AG09309 (cell line): ENCODE measurements around the gene DPM1.

Experiments used
- DNase-seq: peaks from one replicate; pipeline ENCODE4 v3.0.0-alpha.2; 2010; ENCODE audit warnings: low read depth
- H3K4me3 ChIP-seq: 2 replicates; pipeline ENCODE4 v1.5.1; 2011; ENCODE audit warnings: mild to moderate bottlenecking, low read depth, low read length, moderate library complexity; ENCODE audit not compliant: control insufficient read depth
- TF ChIP-seq, protein P1 (sequence below): IDR thresholded peaks from 2 replicates; pipeline ENCODE4 v1.5.1; 2011; ENCODE audit warnings: mild to moderate bottlenecking, low read depth, low read length, inconsistent platforms; ENCODE audit not compliant: insufficient read depth, control insufficient read depth; ENCODE audit errors: missing control alignments

DPM1 gene

DNA sequence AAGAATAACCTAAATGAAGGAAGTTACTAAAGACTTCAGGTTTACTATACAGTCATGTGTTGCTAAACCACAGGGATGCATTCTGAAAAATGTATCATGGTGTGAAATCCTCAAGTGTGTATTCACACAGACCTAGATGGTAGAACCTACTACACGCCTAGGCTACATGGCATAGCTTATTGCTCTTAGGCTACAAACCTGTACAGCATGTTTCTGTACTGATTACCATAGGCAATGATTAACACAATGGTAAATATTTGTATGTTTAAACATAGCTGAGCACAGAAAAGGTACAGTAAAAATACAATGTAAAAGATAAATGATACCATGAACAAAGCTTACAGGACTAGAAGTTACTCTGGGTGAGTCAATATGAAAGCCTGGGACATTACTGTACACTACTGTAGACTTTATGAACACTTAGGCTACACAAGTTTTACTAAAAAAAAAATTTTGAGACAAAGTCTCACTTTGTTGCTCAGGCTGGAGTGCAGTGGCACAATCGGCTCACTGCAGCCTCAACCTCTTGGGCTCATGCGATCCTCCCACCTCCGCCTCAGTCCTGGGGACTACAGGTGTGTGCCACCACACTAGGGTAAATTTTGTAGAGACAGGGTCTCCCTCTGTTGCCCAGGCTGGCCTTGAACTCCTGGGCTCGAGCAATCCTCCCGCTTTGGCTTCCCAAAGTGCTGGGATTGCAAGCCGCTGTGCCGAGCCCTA is 63.1 kb downstream of the DPM1 start:
- no peak for DNase-seq

DNA sequence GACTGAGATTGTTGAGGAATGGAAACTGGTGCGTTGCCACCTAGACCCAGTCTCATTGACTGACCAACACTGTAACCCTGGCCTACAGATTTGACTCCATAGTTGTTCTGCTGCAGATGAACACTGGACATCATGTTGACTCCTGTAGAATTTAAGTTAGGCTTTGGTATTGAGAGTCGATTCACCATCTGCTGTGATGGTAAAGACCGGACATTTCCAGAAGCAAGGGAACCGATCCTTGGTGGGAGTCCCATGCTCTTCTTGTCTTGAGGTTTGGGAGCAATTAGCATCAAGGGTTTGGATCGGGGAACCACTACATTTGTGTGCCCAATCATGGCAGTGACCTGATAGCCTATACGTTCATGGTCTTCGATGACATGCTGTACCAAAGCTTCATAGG is 64.7 kb downstream of the DPM1 start:
- DNase-seq = no peak
- H3K4me3 ChIP-seq = no peak overlapping the region
- TF ChIP-seq, protein P1, sequence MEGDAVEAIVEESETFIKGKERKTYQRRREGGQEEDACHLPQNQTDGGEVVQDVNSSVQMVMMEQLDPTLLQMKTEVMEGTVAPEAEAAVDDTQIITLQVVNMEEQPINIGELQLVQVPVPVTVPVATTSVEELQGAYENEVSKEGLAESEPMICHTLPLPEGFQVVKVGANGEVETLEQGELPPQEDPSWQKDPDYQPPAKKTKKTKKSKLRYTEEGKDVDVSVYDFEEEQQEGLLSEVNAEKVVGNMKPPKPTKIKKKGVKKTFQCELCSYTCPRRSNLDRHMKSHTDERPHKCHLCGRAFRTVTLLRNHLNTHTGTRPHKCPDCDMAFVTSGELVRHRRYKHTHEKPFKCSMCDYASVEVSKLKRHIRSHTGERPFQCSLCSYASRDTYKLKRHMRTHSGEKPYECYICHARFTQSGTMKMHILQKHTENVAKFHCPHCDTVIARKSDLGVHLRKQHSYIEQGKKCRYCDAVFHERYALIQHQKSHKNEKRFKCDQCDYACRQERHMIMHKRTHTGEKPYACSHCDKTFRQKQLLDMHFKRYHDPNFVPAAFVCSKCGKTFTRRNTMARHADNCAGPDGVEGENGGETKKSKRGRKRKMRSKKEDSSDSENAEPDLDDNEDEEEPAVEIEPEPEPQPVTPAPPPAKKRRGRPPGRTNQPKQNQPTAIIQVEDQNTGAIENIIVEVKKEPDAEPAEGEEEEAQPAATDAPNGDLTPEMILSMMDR = no peak

More for the DNA sequence above, 63.1 kb downstream of the DPM1 start:
- TF ChIP-seq, protein P1 = no peak
- H3K4me3 ChIP-seq = no peak overlapping the region

DNA sequence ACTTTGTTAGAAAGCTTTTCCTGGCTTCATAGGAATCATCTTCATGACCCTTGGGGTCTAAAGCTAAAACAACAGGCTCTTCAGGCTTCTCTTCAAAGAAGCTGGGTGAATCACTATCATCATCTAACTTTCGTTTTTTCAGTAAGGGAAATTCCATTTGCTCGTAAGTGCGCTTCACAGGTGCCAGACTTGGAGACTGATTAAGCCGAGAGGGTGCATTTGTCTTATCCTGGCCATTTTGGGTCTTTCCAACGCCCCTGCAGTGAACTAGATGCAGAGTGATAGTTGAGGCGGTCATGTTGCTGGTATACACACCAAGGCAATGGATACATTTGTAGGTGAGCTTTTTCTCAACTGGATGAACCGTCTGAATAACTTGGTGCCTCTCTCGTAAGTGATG is 65.9 kb downstream of the DPM1 start:
- DNase-seq = no peak
- TF ChIP-seq, protein P1 = no peak
- H3K4me3 ChIP-seq = no peak overlapping the region

DNA sequence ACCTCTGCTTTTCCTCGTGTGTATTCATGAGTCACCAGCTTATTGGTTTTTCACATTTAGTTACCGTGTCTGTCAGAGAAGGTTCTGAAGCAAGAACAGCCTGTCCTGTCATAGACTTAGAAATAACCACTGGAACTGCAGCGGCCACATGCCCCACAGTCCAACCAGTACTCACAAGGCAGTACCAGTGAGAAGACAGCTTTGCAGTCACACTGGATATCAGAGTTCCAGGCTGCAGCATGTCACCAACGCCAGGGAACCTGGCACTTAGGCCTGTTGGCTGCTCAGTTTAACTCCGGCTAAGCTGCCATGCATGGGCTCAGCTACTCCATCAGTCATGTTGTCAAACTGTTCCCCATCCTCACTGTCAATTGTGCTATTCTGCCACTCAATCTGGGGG is 67.2 kb downstream of the DPM1 start:
- TF ChIP-seq, protein P1 = no peak
- H3K4me3 ChIP-seq = no peak overlapping the region
- DNase-seq = no peak

DNA sequence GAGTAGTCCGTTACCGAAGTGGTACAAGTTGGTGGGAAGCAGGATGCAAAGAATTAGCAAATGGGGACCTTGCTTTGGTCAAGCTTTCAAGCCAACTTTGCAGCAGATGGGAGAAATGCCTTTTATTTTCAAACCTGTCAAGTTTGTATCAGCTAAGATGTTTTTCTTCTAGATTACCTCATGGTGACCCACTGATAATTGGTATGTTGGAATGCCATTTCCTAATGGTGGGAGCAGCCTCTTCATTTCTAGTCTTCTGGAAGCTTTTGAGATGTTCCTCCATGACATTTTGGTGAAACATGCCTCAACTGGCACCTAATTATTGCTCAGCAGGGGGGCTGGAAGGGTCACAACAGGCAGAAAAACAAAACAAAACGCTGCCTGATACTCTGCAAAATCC is 70.8 kb downstream of the DPM1 start:
- DNase-seq = no peak
- H3K4me3 ChIP-seq = no peak overlapping the region
- TF ChIP-seq, protein P1 = no peak

DNA sequence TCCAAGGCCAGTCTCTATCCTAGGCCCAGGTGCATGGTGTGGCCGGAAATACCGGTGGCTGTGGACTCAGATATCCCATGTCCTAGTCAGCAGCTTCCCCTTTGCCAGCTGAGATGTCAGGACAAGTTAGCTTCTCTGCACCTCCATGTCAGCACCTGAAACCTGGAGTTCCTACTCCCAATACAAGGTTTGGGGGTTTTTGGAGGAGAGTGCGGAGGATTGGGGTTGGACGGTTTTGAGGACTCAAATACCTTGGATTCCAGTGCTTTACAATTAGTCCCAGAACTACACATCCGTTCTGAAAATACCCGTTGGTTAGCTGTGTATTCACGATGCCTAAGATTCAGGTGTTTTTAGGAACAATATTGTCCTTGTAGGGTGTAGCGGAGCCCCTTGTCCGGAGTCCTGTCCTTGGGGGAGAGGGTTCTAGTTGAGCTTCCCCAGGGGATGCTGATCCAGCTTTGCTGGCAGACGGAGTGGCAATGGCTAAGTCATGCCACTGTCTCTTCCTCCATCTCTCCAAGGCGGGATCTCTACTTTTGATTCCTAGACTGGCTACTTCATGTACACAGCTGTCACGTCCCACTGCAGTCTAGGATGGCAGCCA is 72.0 kb downstream of the DPM1 start:
- no peak overlapping the region for H3K4me3 ChIP-seq
- no peak for DNase-seq
- TF ChIP-seq, protein P1 = no peak

DNA sequence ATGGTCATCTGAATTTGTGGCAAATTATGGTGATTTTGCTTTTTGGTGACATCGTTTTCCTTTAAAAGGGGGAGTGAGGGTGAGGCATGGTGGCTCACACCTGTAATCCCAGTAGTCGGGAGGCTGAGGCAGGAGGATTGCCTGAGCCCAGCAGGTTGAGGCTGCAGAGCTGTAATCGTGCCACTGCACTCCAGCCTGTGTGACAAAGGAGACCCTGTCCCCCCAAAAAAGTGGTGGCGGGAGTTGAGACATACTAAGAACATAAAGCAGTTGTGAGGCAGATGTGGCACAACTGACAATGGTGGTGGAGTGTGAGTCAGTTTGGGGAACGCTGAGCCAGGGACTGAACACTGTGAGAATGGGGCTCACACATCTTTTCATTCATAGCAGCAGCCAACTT is 72.6 kb downstream of the DPM1 start:
- TF ChIP-seq, protein P1 = no peak
- DNase-seq = no peak
- no peak overlapping the region for H3K4me3 ChIP-seq
